ENCODE results near the gene ZDHHC16. TPM values are rescaled to one million over a fixed set of nuclear protein-coding genes. Genes with fewer than 3 reads are reported as not detected.
A peak's percentile ranks its signal among the peaks of the same experiment; 100 is the strongest.

The ZDHHC16 gene
- total RNA-seq, 6 experiments from 2014 or later = 15.8 to 27.0 (median 22.8) TPM

DNA sequence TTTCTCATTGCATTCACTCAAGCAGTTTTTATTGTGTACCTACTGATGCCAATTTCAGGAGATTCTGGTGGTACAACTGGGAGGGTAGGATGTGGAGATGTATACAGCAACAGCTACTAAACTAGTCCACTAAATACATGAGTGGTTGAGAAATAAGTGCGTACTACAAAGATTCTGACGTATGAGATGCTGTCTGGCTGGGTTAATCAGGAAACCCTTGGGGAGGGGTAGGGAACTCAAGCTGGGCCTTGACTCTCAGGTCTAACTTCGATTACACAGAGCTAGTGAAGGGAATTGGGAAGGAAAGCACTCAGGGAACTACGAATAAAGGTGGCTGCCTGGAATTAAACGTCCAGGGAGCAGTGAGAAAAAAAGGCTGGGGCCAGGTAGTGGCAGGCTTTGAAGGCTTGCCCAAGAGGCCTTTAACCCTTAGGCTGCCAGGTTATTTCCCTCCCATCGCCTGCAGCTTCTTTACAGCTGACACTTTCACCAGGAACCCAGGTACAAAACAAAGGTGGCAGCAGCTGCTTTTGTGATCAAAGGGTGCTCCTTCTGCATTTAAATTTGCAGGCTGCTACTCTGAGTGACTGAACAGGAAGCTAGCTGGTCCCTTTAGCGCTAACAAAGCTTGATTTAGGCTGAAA lies 49.0 kb downstream of the ZDHHC16 start:
- Histone ChIP-seq H3K36me3 (no peaks in the 10 kb centered on the region), H3K9me3 (no peaks in the 10 kb centered on the region), H3K4me3 (no peak overlapping the region), H3K27me3 (no peaks in the 10 kb centered on the region), H3K27ac (no peak overlapping the region), H3K4me1 (peaks cover 0 to 15% (median 0%) of the 10 kb centered on the region in 4 donors)
- TF ChIP-seq POLR2A (IDR thresholded peaks at IDR 0.05) = no peak
- TF ChIP-seq, protein P1, sequence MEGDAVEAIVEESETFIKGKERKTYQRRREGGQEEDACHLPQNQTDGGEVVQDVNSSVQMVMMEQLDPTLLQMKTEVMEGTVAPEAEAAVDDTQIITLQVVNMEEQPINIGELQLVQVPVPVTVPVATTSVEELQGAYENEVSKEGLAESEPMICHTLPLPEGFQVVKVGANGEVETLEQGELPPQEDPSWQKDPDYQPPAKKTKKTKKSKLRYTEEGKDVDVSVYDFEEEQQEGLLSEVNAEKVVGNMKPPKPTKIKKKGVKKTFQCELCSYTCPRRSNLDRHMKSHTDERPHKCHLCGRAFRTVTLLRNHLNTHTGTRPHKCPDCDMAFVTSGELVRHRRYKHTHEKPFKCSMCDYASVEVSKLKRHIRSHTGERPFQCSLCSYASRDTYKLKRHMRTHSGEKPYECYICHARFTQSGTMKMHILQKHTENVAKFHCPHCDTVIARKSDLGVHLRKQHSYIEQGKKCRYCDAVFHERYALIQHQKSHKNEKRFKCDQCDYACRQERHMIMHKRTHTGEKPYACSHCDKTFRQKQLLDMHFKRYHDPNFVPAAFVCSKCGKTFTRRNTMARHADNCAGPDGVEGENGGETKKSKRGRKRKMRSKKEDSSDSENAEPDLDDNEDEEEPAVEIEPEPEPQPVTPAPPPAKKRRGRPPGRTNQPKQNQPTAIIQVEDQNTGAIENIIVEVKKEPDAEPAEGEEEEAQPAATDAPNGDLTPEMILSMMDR (IDR thresholded peaks at IDR 0.05) = no peak
- ATAC-seq = no peak
- no peak for DNase-seq
- intact Hi-C loops (cut with DNase I) = no loop called here
- 51% methylated on average over 6 of the region's 7 CpGs for WGBS (ENCODE audit: insufficient coverage, low coverage, low lambda C conversion rate, missing lambda C conversion rate)

DNA sequence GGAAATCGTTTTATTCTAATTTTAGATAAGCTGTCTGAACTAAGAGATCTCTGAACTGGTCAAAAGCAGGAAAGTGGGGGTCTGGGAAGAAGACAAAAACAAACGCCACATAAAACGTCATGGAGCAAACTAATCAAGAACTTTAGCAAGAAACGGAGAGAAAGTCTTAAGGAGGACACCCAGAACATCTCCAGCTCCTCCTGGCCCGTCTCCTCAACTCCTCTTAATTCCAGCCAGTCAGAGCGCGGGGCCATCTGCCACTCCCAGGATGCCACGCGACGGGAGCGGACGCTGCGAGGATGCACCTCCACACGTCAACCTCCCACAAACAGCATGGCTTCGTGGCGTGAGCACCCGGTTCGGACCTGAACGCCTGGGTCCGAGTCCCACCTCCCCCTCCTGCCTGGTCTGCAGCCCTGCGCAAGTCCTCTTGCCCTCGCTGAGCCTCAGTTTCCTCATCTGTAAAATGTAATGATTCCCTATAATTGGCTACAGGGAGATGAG lies 51.6 kb downstream of the ZDHHC16 start:
- Histone ChIP-seq H3K27ac (peak overlapping the region; percentile 65 to 84 (median 77)), H3K9me3 (no peaks in the 10 kb centered on the region), H3K36me3 (no peaks in the 10 kb centered on the region), H3K4me3 (peak overlapping the region; percentile 84 to 99 (median 98)), H3K4me1 (peaks cover 0 to 15% (median 0%) of the 10 kb centered on the region in 4 donors), H3K27me3 (no peaks in the 10 kb centered on the region)
- peak; percentile 25 to 54 (median 34) for ATAC-seq
- peak; percentile 76 to 84 (median 83) for DNase-seq
- TF ChIP-seq POLR2A (IDR thresholded peaks at IDR 0.05) = no peak
- TF ChIP-seq, protein P1 (IDR thresholded peaks at IDR 0.05) = no peak
- intact Hi-C loops (cut with DNase I) = no loop called here
- 0% methylated on average over 12 of the region's 22 CpGs for WGBS (ENCODE audit: insufficient coverage, low coverage, low lambda C conversion rate, missing lambda C conversion rate)

DNA sequence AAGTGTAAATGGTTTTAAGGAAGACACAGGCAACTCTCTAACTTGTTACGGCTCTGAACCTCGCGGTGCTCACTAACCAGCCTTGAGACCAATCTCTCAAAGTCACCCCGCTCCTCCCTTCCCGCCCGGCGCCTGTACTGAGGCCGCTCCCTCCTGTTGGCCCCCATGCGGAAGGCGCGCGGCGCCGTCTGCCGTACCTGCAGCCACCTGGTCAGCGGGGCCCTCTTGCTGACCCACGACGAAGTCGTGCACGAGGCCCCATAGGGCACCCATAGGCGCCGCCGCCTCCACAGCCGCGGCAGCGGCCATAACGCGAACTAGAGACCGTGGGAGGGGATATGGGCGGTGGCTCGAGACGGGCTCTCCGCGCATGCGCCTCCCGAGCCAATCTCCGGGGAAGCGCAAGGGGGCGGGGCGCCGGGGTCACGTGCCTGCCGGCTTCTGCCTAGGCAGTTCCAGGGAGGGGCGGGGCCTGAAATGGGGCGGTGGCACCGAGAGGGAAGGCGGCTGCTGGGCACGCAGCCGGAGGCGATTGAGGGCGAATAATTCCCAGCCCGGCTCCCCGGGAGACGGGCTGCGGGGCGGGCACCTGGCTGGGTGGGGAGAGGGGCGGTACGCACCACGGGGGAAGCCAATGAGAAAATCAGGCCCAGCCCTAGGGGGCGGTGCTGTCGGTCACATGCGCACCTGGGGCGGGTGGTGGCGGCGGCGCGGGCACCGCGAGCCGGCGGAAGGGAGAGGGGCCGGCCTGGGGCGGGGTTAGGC lies 52.3 kb downstream of the ZDHHC16 start, which contains the start of gene MMS19:
Gene MMS19 (minus strand): TSS at position 347 of the 765 bp plus-strand sequence. CDS start 38 bp downstream, at position 309.
- peak; percentile 77 for TF ChIP-seq POLR2A (IDR thresholded peaks at IDR 0.05)
- TF ChIP-seq, protein P1 (IDR thresholded peaks at IDR 0.05) = peak in 3 of 4 donors; percentile 14 to 41 (median 27)
- Histone ChIP-seq H3K9me3 (no peaks in the 10 kb centered on the region), H3K36me3 (no peaks in the 10 kb centered on the region), H3K27me3 (no peaks in the 10 kb centered on the region), H3K4me1 (peaks cover 0 to 15% (median 0%) of the 10 kb centered on the region in 4 donors), H3K27ac (peak within 1 kb of the TSS; percentile 65 to 84 (median 77)), H3K4me3 (peak within 1 kb of the TSS; percentile 84 to 99 (median 98))
- ATAC-seq (peak; percentile 88 to 97 (median 91)), DNase-seq (peak; percentile 100)
- intact Hi-C loops (cut with DNase I) = no loop called here
- 0% methylated on average over 20 of the region's 73 CpGs for WGBS (ENCODE audit: insufficient coverage, low coverage, low lambda C conversion rate, missing lambda C conversion rate)

DNA sequence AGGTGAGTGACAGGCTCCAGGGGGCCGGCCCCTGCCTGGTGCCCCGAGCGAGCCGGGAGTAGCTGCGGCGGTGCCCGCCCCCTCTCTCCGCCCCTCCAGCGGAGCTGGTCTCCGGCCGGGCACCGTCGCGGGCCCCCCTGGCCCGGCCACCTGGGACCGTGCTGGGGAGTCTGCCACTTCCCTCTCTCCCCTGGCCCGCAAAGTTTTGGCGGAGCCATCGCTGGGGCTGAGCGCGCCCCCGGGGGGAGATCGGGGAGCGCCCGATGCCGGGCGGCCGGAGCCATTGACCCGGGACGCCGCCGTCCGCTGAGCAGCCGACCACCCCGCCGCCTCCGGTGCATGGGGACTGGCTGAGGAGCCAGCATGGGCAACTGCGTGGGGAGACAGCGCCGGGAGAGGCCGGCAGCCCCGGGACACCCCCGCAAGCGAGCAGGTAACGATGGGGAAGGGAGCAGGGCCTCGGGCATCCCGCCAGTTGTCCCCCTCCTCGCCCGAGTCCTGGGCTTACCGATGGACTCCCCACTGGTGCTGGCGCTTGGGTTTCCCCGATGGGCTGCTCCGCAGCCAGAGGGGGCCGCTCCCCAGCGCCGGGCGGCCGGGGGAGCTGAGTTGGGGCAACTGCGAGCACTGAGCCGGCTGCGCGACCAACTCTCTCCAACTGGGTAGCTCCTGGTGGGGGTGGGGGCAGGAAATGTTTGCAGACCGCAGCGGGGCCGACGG lies 53.0 kb downstream of the ZDHHC16 start, which contains the start of gene UBTD1:
Gene UBTD1 (plus strand): TSS at position 84 of the 720 bp plus-strand sequence. CDS start 280 bp downstream, at position 364.
- Histone ChIP-seq H3K4me3 (peak within 1 kb of the TSS; percentile 84 to 99 (median 98)), H3K36me3 (no peaks in the 10 kb centered on the region), H3K4me1 (peaks cover 0 to 15% (median 0%) of the 10 kb centered on the region in 4 donors), H3K27ac (peak within 1 kb of the TSS; percentile 65 to 84 (median 77)), H3K9me3 (no peaks in the 10 kb centered on the region), H3K27me3 (no peaks in the 10 kb centered on the region)
- intact Hi-C loops (cut with DNase I) = no loop called here
- no CpG with 5 or more reads among the region's 66 CpGs for WGBS (ENCODE audit: insufficient coverage, low coverage, low lambda C conversion rate, missing lambda C conversion rate)
- TF ChIP-seq, protein P1 (IDR thresholded peaks at IDR 0.05) = no peak
- peak; percentile 5 for TF ChIP-seq POLR2A (IDR thresholded peaks at IDR 0.05)
- ATAC-seq (peak in 3 of 4 donors; percentile 1 to 6 (median 5)), DNase-seq (peak; percentile 67 to 78 (median 74))
